Loucy (cell line): ENCODE data around the gene MYEOV.

Source experiments
- H2AFZ ChIP-seq: fragments of 200-600 bp; sonication (generic); 2 replicates; pipeline ENCODE4 v1.6.0; 2016; ENCODE audit warnings: antibody characterized with exemption, mild to moderate bottlenecking, low read length, moderate library complexity
- H3F3A ChIP-seq: fragments of 200-600 bp; 2 replicates; pipeline ENCODE4 v1.6.0; 2016; ENCODE audit warnings: antibody characterized with exemption, low read depth, mild to moderate bottlenecking
- H3K27me3 ChIP-seq: fragments of 200-600 bp; sonication (generic); 2 replicates; pipeline ENCODE4 v1.6.1; 2014; ENCODE audit warnings: low read length, mild to moderate bottlenecking; ENCODE audit not compliant: insufficient read depth, poor library complexity, severe bottlenecking
- H3K36me3 ChIP-seq: fragments of 200-600 bp; sonication (generic); 2 replicates; pipeline ENCODE4 v1.6.1; 2016; ENCODE audit warnings: low read length; ENCODE audit not compliant: insufficient read depth
- H3K4me1 ChIP-seq: fragments of 200-600 bp; sonication (generic); 2 replicates; pipeline ENCODE4 v1.5.1; 2014; ENCODE audit warnings: low read length, mild to moderate bottlenecking; ENCODE audit not compliant: insufficient read depth, poor library complexity, severe bottlenecking
- H3K4me2 ChIP-seq: fragments of 200-600 bp; sonication (generic); 2 replicates; pipeline ENCODE4 v1.6.0; 2014; ENCODE audit warnings: antibody characterized with exemption, low read length, low read depth, mild to moderate bottlenecking; ENCODE audit not compliant: poor library complexity, severe bottlenecking
- H3K4me3 ChIP-seq: fragments of 200-600 bp; sonication (generic); 2 replicates; pipeline ENCODE4 v1.5.1; 2014; ENCODE audit warnings: low read length, mild to moderate bottlenecking, mixed read lengths; ENCODE audit not compliant: poor library complexity, severe bottlenecking
- H3K79me2 ChIP-seq: fragments of 200-600 bp; sonication (generic); 2 replicates; pipeline ENCODE4 v1.6.1; 2014; ENCODE audit warnings: low read length; ENCODE audit not compliant: insufficient read depth
- H3K9ac ChIP-seq: fragments of 200-600 bp; sonication (generic); 2 replicates; pipeline ENCODE4 v1.6.0; 2014; ENCODE audit warnings: mild to moderate bottlenecking, low read depth, low read length, moderate library complexity; ENCODE audit not compliant: poor library complexity, severe bottlenecking
- H3K9me2 ChIP-seq: fragments of 200-600 bp; sonication (generic); replicated peaks from 2 replicates; pipeline ENCODE4 v1.6.1; 2016; ENCODE audit warnings: low read depth, low read length, mixed read lengths
- H3K9me3 ChIP-seq: fragments of 200-600 bp; sonication (generic); 2 replicates; pipeline ENCODE4 v1.6.1; 2014; ENCODE audit warnings: mild to moderate bottlenecking, antibody characterized with exemption, low read length, low read depth; ENCODE audit not compliant: insufficient read depth
- H4K20me1 ChIP-seq: fragments of 200-600 bp; sonication (generic); 2 replicates; pipeline ENCODE4 v1.6.0; 2014; ENCODE audit warnings: antibody characterized with exemption, low read length, mild to moderate bottlenecking; ENCODE audit not compliant: insufficient read depth, poor library complexity, severe bottlenecking
- EZH2phosphoT487 ChIP-seq: fragments of 200-600 bp; IDR thresholded peaks from 2 replicates; pipeline ENCODE4 v1.6.1; 2018; ENCODE audit warnings: antibody characterized with exemption, mild to moderate bottlenecking, moderate library complexity, borderline replicate concordance
- TF ChIP-seq, protein P1 (sequence below): fragments of 200-600 bp; sonication (generic); conservative IDR thresholded peaks from 2 replicates; pipeline ENCODE4 v1.5.1; 2014; ENCODE audit warnings: mild to moderate bottlenecking, antibody characterized with exemption, low read length

The MYEOV gene

DNA sequence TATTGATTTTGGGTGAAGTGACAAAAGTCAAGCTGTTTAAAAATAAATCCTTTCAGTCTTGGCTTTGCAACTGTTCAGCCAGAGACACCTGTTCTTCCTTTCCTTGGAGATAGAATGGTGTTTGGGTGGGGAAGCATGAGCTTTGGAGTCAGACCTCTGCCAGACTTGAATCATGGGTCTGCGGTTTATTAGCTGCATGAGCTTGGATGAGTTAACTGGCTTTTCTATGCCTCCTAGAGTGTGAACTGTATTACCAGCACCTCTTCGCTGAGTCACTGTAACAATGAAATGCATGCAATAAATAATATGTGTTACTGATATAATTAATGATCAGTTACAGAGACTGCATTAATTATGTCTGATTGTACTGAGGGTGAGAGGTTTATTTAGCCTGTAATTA, 13.5 kb upstream of the MYEOV start:
- H3K9ac ChIP-seq = no peak overlapping the region
- no peaks in the 10 kb centered on the region for H4K20me1 ChIP-seq
- H3F3A ChIP-seq = no peaks in the 10 kb centered on the region
- no peaks in the 10 kb centered on the region for H3K79me2 ChIP-seq
- H3K4me1 ChIP-seq = no peaks in the 10 kb centered on the region
- no peaks in the 10 kb centered on the region for H3K9me3 ChIP-seq
- H3K4me3 ChIP-seq = no peak overlapping the region
- TF ChIP-seq, protein P1, sequence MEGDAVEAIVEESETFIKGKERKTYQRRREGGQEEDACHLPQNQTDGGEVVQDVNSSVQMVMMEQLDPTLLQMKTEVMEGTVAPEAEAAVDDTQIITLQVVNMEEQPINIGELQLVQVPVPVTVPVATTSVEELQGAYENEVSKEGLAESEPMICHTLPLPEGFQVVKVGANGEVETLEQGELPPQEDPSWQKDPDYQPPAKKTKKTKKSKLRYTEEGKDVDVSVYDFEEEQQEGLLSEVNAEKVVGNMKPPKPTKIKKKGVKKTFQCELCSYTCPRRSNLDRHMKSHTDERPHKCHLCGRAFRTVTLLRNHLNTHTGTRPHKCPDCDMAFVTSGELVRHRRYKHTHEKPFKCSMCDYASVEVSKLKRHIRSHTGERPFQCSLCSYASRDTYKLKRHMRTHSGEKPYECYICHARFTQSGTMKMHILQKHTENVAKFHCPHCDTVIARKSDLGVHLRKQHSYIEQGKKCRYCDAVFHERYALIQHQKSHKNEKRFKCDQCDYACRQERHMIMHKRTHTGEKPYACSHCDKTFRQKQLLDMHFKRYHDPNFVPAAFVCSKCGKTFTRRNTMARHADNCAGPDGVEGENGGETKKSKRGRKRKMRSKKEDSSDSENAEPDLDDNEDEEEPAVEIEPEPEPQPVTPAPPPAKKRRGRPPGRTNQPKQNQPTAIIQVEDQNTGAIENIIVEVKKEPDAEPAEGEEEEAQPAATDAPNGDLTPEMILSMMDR = no peak
- TF ChIP-seq EZH2phosphoT487 = no peak
- H2AFZ ChIP-seq = no peak overlapping the region
- no peaks in the 10 kb centered on the region for H3K36me3 ChIP-seq
- H3K4me2 ChIP-seq = no peak overlapping the region
- H3K27me3 ChIP-seq = no peaks in the 10 kb centered on the region
- H3K9me2 ChIP-seq = no peaks in the 10 kb centered on the region; the same call in 1 of the 2 replicates

DNA sequence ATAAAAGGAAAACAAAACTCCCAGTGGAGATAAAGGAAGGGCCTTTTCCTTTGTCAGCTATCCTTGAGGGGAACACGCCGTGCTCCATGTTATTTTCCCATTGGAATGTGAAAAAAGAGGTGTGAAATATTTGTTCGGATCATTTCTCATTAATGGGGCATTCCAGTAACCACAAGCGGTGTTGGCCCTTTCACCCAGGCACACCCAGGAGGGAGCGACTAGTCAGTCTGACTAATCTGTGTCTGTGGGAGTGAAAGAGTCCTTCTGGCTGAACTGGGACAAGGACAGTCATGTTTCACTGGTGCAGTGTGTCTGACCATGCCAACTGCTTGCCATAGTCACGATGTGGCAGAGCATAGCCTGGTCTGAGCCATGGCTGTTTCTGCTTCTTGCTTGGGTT, 13.0 kb upstream of the MYEOV start:
- Histone ChIP-seq H4K20me1 (no peaks in the 10 kb centered on the region), H3K36me3 (no peaks in the 10 kb centered on the region), H3K9me3 (no peaks in the 10 kb centered on the region), H3K4me1 (no peaks in the 10 kb centered on the region), H3K4me3 (no peak overlapping the region), H3K27me3 (no peaks in the 10 kb centered on the region), H3K79me2 (no peaks in the 10 kb centered on the region), H3K4me2 (no peak overlapping the region), H3F3A (no peaks in the 10 kb centered on the region), H2AFZ (no peak overlapping the region), H3K9ac (no peak overlapping the region), H3K9me2 (no peaks in the 10 kb centered on the region)
- TF ChIP-seq, protein P1 = no peak
- TF ChIP-seq EZH2phosphoT487 = no peak

DNA sequence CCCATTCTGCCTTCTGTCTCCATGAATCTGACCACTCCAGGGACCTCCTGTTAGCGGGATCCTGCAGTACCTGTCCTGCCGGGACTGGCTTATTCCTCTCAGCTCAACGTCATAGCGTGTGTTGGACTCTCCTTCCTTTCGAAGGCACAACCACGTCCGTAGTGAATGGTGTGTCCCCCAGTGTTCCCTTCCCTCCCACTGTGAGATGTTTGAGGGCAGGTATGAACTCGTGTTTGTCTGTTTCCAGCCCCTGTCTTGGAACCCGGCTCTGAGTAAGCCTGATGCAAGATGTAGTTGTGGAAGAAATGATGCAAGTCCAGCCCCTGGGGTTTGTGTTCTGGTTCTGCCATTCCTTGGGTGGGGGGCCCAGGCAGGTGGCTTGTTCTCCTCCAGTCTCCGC, 10.5 kb upstream of the MYEOV start:
- H3K79me2 ChIP-seq = no peaks in the 10 kb centered on the region
- no peak overlapping the region for H3K4me2 ChIP-seq
- H3F3A ChIP-seq = no peaks in the 10 kb centered on the region
- no peaks in the 10 kb centered on the region for H3K27me3 ChIP-seq
- no peaks in the 10 kb centered on the region for H3K9me2 ChIP-seq
- no peaks in the 10 kb centered on the region for H4K20me1 ChIP-seq
- H3K9ac ChIP-seq = no peak overlapping the region
- H3K9me3 ChIP-seq = no peaks in the 10 kb centered on the region
- no peak overlapping the region for H3K4me3 ChIP-seq
- TF ChIP-seq, protein P1 = no peak
- TF ChIP-seq EZH2phosphoT487 = no peak
- H2AFZ ChIP-seq = no peak overlapping the region
- H3K4me1 ChIP-seq = no peaks in the 10 kb centered on the region
- no peaks in the 10 kb centered on the region for H3K36me3 ChIP-seq
